Panc1 (cell line): Measurements from ENCODE around the gene CYB5B. TPM values are rescaled to one million over a fixed set of nuclear protein-coding genes. Genes with fewer than 3 reads are reported as not detected.

Source experiments
- ATAC-seq: fragments of 200-7000 bp; cut with Tn5 transposase; 2 replicates; pipeline ENCODE4 v1.9.1; 2020; ENCODE audit warnings: mild to moderate bottlenecking, moderate library complexity
- BruUV-seq: library from RNA; stranded (reverse); fragments of 400-500 nt; replicated peaks from 2 replicates; lab custom pipeline; 2021; lab: Mats Ljungman, UMichigan
- CTCF ChIA-PET: fragments of 300-600 bp; sonication (Branson Sonifier 250); formaldehyde crosslinking; loops from one replicate; lab custom pipeline; 2022; ENCODE audit warnings: antibody characterized with exemption; lab: Charles Lee
- POLR2A ChIA-PET: fragments of 300-600 bp; sonication (Branson Sonifier 250); formaldehyde crosslinking; loops from one replicate; lab custom pipeline; 2022; ENCODE audit warnings: antibody characterized with exemption; lab: Charles Lee
- DNase-seq: peaks from one replicate; pipeline ENCODE4 v3.0.0-alpha.2; 2010; ENCODE audit warnings: low read depth, low spot score
- H3K27ac ChIP-seq: 2 replicates; pipeline ENCODE4 v1.5.1; 2011; ENCODE audit warnings: mild to moderate bottlenecking, low read length, inconsistent platforms
- H3K27me3 ChIP-seq: fragments of 200-500 bp; sonication (Bioruptor generic); 2 replicates; pipeline ENCODE4 v1.6.0; 2014; ENCODE audit warnings: low read length, inconsistent platforms; ENCODE audit not compliant: control insufficient read depth, insufficient read depth
- H3K36me3 ChIP-seq: fragments of 200-500 bp; sonication (Bioruptor generic); 2 replicates; pipeline ENCODE4 v1.5.1; 2014; ENCODE audit warnings: inconsistent platforms, mild to moderate bottlenecking, low read length, moderate library complexity; ENCODE audit not compliant: control insufficient read depth, insufficient read depth
- H3K4me1 ChIP-seq: 2 replicates; pipeline ENCODE4 v1.5.1; 2011; ENCODE audit warnings: inconsistent platforms, mild to moderate bottlenecking, low read length, moderate library complexity; ENCODE audit not compliant: control insufficient read depth, insufficient read depth
- H3K4me3 ChIP-seq, 2 experiments: 2 replicates each; pipeline ENCODE4 v1.5.1; 2011 to 2012; ENCODE audit warnings: low read depth in 2 of 2, low read length in 2 of 2, mild to moderate bottlenecking in 2 of 2, inconsistent platforms in 1 of 2, moderate library complexity in 1 of 2
- H3K9me3 ChIP-seq: fragments of 200-500 bp; sonication (Bioruptor generic); 2 replicates; pipeline ENCODE4 v1.5.1; 2014; ENCODE audit warnings: low read depth, mild to moderate bottlenecking, inconsistent platforms, low read length, moderate library complexity; ENCODE audit not compliant: control insufficient read depth, insufficient read depth
- POLR2AphosphoS5 ChIP-seq: IDR thresholded peaks from 2 replicates; pipeline ENCODE4 v1.6.1; 2012; ENCODE audit warnings: mild to moderate bottlenecking, low read depth, low read length, moderate library complexity
- SIN3A ChIP-seq: IDR thresholded peaks from 2 replicates; pipeline ENCODE4 v1.6.1; 2012; ENCODE audit warnings: low read depth, mild to moderate bottlenecking, low read length, moderate library complexity, borderline replicate concordance; ENCODE audit not compliant: insufficient read depth
- TCF7L2 ChIP-seq: IDR thresholded peaks from 2 replicates; pipeline ENCODE4 v1.6.1; 2011; ENCODE audit warnings: mild to moderate bottlenecking, low read depth, low read length, inconsistent platforms
- in situ Hi-C: cut with HindIII; loops from 2 replicates; pipeline ENCODE4 v1.10.0; 2016; ENCODE audit warnings: low sequenced_read_pairs, low pct_unique_long_range_greater_than_20kb
- intact Hi-C: fragments of 100-400 bp; cut with micrococcal nuclease; formaldehyde crosslinking; loops from one replicate; pipeline ENCODE4 v1.10.0; 2022; ENCODE audit not compliant: unreplicated experiment
- total RNA-seq: library from RNA; stranded (reverse); gene quantifications from one replicate; pipeline ENCODE4 v1.2.1, GENCODE V29; 2021; ENCODE audit not compliant: unreplicated experiment
- TF ChIP-seq, protein P1 (sequence below), 2 experiments: IDR thresholded peaks; 2 replicates each; pipeline ENCODE4 v1.6.1; 2011 to 2012; ENCODE audit warnings: low read depth in 2 of 2, control low read depth in 1 of 2, low read length in 1 of 2, mild to moderate bottlenecking in 1 of 2, moderate library complexity in 1 of 2; ENCODE audit not compliant: insufficient read depth in 1 of 2
- TF ChIP-seq, protein P2 (sequence below): fragments of 450-650 bp; IDR thresholded peaks from 2 replicates; pipeline ENCODE4 v1.5.1; 2017; ENCODE audit warnings: mild to moderate bottlenecking

The CYB5B gene
- total RNA-seq, 1 experiment from 2014 or later, result 326 TPM

DNA sequence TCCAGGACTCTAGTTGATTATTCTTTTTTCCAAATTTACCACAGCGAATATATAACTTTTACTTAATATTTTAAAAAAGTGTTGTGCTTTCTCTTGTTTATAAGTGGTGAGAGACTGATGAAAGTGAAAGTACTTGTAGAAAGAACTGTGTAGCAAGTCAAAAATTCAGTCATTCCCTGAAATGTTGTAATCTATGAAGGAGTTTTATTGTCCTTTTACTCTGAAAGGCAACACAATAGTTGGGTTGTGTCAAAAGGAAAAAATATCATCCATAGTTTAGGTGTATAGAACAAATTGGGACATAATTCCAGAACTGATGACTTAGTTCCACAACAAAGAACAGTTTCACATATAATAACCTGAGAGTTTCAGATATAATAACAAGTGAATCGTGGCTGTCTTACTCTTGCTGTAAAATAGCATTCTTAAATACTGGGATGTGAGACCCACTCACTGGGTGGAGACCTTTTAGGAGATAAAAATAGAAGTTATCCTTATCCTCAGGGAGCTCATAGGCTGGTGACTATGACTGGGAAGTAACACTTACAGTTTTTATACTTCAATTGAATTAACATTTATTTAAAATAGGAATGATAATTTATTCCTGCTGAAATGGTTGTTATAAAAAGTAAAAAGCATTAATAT, 20.6 kb downstream of the CYB5B start:
- BruUV-seq, result TSS peak; percentile 27
- Histone ChIP-seq H3K27me3 (no peaks in the 10 kb centered on the region), H3K4me1 (peaks cover 50% of the 10 kb centered on the region), H3K36me3 (peaks cover 14% of the 10 kb centered on the region; the same call in 1 of the 2 replicates), H3K4me3 (no peak overlapping the region), H3K9me3 (no peaks in the 10 kb centered on the region), H3K27ac (peak overlapping the region; percentile 87)
- TF ChIP-seq POLR2AphosphoS5 (no peak), TCF7L2 (no peak), SIN3A (no peak)
- TF ChIP-seq, protein P1, sequence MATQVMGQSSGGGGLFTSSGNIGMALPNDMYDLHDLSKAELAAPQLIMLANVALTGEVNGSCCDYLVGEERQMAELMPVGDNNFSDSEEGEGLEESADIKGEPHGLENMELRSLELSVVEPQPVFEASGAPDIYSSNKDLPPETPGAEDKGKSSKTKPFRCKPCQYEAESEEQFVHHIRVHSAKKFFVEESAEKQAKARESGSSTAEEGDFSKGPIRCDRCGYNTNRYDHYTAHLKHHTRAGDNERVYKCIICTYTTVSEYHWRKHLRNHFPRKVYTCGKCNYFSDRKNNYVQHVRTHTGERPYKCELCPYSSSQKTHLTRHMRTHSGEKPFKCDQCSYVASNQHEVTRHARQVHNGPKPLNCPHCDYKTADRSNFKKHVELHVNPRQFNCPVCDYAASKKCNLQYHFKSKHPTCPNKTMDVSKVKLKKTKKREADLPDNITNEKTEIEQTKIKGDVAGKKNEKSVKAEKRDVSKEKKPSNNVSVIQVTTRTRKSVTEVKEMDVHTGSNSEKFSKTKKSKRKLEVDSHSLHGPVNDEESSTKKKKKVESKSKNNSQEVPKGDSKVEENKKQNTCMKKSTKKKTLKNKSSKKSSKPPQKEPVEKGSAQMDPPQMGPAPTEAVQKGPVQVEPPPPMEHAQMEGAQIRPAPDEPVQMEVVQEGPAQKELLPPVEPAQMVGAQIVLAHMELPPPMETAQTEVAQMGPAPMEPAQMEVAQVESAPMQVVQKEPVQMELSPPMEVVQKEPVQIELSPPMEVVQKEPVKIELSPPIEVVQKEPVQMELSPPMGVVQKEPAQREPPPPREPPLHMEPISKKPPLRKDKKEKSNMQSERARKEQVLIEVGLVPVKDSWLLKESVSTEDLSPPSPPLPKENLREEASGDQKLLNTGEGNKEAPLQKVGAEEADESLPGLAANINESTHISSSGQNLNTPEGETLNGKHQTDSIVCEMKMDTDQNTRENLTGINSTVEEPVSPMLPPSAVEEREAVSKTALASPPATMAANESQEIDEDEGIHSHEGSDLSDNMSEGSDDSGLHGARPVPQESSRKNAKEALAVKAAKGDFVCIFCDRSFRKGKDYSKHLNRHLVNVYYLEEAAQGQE (IDR thresholded peaks at IDR 0.05; ENCODE audit: insufficient read depth in 1 of 2, low read depth in 2 of 2, low read length in 1 of 2), result no peak
- TF ChIP-seq, protein P2, sequence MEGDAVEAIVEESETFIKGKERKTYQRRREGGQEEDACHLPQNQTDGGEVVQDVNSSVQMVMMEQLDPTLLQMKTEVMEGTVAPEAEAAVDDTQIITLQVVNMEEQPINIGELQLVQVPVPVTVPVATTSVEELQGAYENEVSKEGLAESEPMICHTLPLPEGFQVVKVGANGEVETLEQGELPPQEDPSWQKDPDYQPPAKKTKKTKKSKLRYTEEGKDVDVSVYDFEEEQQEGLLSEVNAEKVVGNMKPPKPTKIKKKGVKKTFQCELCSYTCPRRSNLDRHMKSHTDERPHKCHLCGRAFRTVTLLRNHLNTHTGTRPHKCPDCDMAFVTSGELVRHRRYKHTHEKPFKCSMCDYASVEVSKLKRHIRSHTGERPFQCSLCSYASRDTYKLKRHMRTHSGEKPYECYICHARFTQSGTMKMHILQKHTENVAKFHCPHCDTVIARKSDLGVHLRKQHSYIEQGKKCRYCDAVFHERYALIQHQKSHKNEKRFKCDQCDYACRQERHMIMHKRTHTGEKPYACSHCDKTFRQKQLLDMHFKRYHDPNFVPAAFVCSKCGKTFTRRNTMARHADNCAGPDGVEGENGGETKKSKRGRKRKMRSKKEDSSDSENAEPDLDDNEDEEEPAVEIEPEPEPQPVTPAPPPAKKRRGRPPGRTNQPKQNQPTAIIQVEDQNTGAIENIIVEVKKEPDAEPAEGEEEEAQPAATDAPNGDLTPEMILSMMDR, result no peak
- DNase-seq, result no peak
- ChIA-PET CTCF (interaction anchor here (0.5 kb wide), 1 partner anchor 42 kb away, joined by 7 read pairs; no protein-coding TSS in a partner anchor), POLR2A (no interaction called here)
- no peak for ATAC-seq
- intact Hi-C loops (loop anchor here (5.0 kb wide), 1 partner anchor 48 kb away; no protein-coding TSS in a partner anchor), in situ Hi-C loops (no loop called here)

DNA sequence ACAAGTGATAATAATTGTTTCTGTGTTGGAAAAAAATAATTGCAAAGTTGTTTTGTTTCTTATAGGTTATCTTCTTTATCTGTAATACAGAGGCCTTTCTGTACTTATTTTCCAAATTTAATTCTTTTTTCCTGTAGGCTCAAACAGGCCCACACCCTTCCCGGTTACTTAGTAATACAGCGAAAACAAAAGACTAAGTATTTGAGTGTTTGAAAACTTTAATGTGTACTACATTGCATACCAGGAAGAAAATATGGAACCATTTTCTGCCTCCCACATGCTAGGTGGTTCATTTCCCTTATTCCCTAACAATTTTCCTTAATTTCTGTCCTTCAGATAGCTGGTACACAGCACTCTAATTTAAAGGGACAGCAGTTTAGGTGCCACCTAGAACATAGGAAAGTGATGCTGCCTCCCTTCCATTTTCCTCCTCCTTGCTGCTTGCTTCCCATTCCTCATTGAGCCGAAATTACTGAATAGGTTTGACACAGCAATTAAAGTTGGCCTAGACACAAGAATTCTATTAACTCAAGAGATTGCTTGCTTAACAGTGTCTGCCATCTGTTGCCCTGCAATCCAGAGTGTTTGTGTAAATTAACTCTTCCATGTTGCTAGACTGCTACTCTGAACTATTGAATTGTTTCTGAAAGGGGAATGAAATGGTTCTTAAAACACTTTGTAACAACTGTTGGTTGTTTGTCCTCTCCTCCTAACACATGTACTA, 24.2 kb downstream of the CYB5B start:
- BruUV-seq, result no TSS peak
- POLR2A ChIA-PET, result no interaction called here
- CTCF ChIA-PET, result no interaction called here
- Histone ChIP-seq H3K27ac (peak overlapping the region; percentile 74), H3K9me3 (no peaks in the 10 kb centered on the region), H3K4me1 (peaks cover 42% of the 10 kb centered on the region), H3K4me3 (no peak overlapping the region), H3K36me3 (peaks cover 23% of the 10 kb centered on the region), H3K27me3 (no peaks in the 10 kb centered on the region)
- in situ Hi-C loops (no loop called here), intact Hi-C loops (loop anchor here (5.0 kb wide), 1 partner anchor 51 kb away; no protein-coding TSS in a partner anchor)
- ATAC-seq (no peak), DNase-seq (no peak)
- TF ChIP-seq TCF7L2 (no peak), POLR2AphosphoS5 (no peak; the same call in 1 of the 2 replicates), SIN3A (no peak)
- TF ChIP-seq, protein P1 (IDR thresholded peaks at IDR 0.05; ENCODE audit: insufficient read depth in 1 of 2, low read depth in 2 of 2, low read length in 1 of 2), result no peak
- TF ChIP-seq, protein P2, result no peak
